Right ventricle myocardium inferior (tissue), 1 donor: Measurements from ENCODE around the gene NRXN3. TPM values are rescaled to one million over a fixed set of nuclear protein-coding genes. Genes with fewer than 3 reads are reported as not detected.

Experiments used
- ATAC-seq: fragments of 200-7000 bp; cut with Tn5 transposase; one replicate; pipeline ENCODE4 v1.9.1; 2020; ENCODE audit warnings: mild to moderate bottlenecking, moderate library complexity
- DNase-seq: peaks from one replicate; pipeline ENCODE4 v3.0.0; 2021; ENCODE audit errors: missing footprints
- intact Hi-C: fragments of 100-400 bp; cut with DNase I; formaldehyde crosslinking; loops from one replicate; pipeline ENCODE4 v1.11.0; 2022
- total RNA-seq: library from RNA; stranded (reverse); fragmentation: NEBNext Ultra II Directional; extraction: Animal tissue kit (Norgen Biotek cat#: 25700); gene quantifications from one replicate; pipeline ENCODE4 v1.2.1, GENCODE V29; 2021
- donor health status: DM: no; HTN: yes; CAD: no; lungs with severe emphysema.

NRXN3 gene
- total RNA-seq, 1 donor from 2014 or later, result 1.4 TPM

DNA sequence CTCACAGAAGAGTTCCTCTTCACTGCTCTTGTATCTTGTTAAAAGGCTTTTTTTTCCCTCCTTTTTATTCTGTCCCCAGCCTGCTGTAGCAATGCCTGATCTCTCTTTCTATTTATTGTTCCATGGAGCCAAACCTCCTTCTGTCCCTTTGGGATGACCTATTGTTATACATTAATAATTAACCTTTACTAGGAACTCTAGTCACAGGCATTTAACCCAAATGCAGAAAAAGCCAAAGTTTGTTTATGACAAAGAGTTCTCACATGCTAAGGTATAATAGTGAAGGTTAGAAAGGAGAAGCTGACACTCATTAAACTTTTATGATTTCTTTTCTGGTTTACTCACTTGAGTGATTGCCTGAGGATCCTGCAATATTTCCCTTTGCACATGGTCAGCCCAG, 535.8 kb downstream of the NRXN3 start:
- ATAC-seq, result no peak
- no peak for DNase-seq
- intact Hi-C loops, result no loop called here

DNA sequence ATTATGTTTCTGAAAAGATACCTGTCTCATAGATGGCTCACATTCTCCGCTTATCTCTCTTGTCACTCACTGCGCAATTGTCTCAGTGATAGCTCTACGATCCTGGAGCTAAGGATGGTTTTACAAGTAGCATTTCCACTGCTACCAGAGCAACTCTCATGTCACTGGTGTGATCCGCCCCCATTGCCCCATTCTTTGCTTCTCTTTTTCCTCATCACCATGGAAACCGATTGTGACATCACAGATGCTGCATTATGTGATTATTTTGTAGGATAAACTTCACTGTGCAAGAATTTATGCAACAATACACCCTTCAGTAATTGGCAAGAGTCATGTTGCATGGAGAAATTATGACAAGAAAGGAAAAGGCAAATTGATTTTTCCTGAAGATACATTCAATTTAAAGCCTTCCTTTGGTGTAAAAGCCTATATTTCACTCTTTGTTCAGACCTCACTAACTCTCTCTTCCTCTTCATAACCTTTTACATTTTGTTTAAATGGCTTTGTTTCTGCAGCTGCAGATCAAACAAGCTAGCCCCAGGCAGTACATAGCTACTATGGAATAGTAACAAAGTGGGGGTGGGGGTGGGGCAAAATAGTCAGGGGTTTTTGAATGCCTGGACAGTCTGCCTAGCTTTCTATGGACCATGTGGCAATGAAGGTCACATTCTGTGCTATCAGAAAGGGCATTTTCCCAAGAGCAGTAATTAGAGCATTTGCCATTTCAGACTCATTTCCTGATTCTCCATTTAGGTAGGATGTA, 539.8 kb downstream of the NRXN3 start:
- no peak for DNase-seq
- no peak for ATAC-seq
- intact Hi-C loops, result no loop called here

GRCh38 chr14:78710963-78711362, 540.8 kb downstream of the NRXN3 start:
- intact Hi-C loops, result no loop called here
- ATAC-seq (no peak), DNase-seq (no peak)

DNA sequence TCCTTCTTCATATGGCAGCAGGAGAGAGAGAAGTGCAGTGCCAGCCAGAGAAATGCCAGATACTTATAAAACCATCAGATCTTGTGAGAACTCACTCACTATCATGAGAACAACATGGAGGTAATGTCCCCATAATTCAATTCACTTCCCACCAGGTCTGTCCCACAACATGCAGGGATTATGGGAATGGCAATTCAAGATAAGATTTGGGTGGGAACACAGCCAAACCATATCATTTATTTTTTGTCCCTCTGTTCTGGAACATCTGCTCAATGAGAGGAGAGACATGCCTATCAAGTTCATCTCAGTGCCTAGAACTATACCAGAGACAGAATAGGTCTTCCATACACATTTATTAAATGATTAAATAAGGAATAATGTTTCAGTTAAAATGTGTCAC, 543.5 kb downstream of the NRXN3 start:
- intact Hi-C loops, result no loop called here
- no peak for DNase-seq
- no peak for ATAC-seq

DNA sequence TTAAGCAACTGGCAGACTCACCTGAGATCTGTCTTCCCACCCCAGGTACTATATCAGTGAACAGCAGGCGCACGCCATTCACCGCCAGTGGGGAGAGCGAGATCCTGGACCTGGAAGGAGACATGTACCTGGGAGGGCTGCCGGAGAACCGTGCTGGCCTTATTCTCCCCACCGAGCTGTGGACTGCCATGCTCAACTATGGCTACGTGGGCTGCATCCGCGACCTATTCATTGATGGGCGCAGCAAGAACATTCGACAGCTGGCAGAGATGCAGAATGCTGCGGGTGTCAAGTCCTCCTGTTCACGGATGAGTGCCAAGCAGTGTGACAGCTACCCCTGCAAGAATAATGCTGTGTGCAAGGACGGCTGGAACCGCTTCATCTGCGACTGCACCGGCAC, 544.5 kb downstream of the NRXN3 start:
- DNase-seq, result no peak
- intact Hi-C loops, result no loop called here
- ATAC-seq, result no peak

GRCh38 chr14:78721756-78722480, 551.7 kb downstream of the NRXN3 start:
- intact Hi-C loops, result no loop called here
- DNase-seq, result no peak
- ATAC-seq, result no peak

- DNase-seq (no peak), ATAC-seq (no peak)
- intact Hi-C loops, result no loop called here
Measured at GRCh38 chr14:78725086-78725485, 554.9 kb downstream of the NRXN3 start.

GRCh38 chr14:78737116-78737515, 566.9 kb downstream of the NRXN3 start:
- ATAC-seq (no peak), DNase-seq (no peak)
- intact Hi-C loops, result no loop called here

DNA sequence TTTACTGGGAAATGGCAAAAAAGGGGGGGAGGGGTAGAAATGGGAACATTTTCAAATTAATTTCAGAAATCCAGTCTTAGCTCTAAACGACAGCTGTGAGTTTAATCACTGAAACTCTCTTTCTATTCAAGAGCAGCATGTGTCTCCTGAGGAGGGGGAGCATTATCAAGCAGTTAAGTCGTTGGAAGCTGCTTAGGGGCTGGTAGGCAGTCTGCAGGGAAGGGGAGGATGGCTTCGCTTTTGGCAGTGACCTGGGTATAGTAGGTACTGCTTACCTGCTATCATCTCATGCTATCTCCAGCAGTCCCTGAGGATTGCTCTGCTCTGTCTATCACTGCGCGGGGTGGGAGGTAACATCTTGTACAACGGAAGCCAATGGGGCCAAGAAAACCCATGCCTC, 567.4 kb downstream of the NRXN3 start:
- DNase-seq (no peak), ATAC-seq (no peak)
- intact Hi-C loops, result no loop called here

DNA sequence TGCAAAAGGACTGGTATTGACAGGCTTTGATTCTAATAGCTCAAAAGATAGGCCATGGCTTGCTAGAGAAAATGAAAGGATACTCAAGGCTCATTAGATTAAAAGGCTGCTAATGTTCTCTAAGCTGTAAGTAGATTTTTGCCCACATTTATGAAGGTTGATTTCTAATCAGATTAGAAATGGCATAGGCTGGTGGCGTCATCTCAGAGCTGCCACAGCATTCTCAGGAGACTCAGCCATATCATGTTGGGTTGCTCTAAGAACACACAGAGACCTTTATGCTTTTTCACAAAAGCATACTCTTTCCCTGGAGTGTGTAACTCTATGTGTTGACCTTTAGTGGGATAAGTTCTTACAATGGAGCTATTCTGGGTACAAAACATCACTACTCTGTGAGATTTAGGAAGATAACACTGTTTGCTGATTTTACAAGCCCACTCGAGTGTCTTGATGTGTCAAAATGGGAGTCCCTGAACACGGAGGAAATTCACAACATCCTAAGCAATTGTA, 576.0 kb downstream of the NRXN3 start:
- DNase-seq, result no peak
- intact Hi-C loops, result no loop called here
- no peak for ATAC-seq

GRCh38 chr14:78747813-78748212, 577.6 kb downstream of the NRXN3 start:
- ATAC-seq (no peak), DNase-seq (no peak)
- intact Hi-C loops, result no loop called here

DNA sequence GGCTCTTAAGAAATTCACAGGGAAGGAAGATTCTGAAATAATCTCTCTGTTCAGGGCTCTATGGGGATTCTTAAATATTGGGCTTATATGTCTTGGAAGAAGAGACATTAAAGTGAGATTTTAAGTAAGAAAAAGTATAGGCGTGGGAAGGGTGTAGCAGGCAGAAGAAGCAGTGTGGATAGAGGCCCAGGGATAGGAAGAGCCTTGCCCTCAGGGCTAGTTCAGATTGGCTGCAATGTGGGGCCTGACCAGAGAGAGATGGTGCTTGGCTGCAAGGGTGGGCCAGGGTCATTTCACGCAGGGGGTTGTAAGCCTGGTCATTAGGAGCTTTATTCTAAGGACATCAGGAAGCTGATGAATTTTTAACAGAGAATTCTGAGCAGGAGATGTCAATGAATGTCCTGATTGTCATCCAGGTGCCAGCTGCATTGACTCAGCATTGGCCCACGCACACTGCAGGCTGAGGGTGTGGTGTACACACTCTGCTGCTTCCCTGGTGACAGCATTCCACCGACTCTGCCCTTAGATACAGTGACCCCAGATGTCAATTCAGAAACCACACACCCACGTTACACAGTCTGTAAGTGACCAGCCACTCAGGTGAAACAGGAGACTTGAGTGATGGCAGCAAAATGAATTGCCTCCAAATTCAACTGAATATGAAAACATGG, 582.5 kb downstream of the NRXN3 start:
- no peak for ATAC-seq
- intact Hi-C loops, result no loop called here
- DNase-seq, result no peak

DNA sequence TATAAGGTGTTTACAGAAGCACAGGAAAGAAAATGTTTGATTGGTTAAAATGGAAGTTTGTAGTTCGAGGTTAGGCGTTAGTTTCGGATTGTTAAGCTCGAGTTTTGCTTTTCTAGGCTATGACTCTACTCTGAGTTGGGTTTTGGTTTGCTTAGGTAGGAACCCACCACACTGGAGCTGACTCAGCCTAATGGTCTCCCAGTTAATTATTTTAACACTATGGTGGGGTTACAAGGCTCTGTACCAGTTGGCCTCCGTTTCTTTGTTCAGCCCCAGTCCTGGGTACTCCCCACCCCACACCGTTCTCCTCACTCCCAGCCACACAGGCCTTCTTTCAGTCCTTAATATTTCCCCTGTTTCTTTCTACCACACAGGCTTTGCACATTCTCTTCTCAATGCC, 583.9 kb downstream of the NRXN3 start:
- intact Hi-C loops, result no loop called here
- DNase-seq (no peak), ATAC-seq (no peak)

DNA sequence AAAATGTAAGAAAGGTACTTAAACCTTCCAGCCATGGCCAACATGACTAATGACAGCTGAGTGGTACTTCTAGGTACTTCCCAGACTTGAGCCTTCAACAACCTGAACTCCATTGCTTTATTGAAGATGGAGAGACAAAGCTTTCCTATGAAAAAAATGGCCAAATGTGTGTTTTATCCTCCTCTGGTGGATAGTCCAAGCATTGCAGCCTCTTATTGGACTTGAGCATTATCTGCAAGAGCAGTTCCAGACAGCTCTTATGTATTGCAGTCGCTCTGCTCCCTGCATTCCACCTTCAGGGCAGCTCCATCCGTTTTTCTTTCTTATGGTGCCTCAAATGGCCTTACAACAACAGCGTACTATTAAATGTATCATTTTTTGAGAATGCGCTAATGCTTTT, 588.2 kb downstream of the NRXN3 start:
- DNase-seq (no peak), ATAC-seq (no peak)
- intact Hi-C loops, result no loop called here

GRCh38 chr14:78762331-78762730, 592.2 kb downstream of the NRXN3 start:
- ATAC-seq, result no peak
- intact Hi-C loops, result no loop called here

GRCh38 chr14:78763746-78764145, 593.6 kb downstream of the NRXN3 start:
- ATAC-seq, result no peak
- intact Hi-C loops, result no loop called here
- DNase-seq, result no peak

More at GRCh38 chr14:78762331-78762730, 592.2 kb downstream of the NRXN3 start:
- DNase-seq, result no peak

DNA sequence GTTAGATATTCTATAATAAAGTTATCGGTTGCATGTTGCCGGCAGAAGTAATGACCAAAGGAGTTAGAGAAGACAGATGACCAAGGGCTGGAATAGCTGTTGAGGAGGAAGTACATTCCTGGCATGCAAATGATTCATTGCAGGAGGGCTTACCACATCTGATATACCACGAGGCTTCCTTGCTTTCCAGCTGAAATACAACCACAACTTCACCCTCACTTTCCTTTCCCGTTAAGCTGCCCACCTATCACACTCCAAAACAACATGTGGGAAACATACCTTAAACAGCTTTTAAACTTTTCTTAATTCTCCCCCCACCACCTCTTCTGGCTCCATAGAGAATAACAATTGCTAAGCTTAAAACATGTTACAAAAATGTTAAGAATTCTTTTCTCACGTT, 594.1 kb downstream of the NRXN3 start:
- intact Hi-C loops, result no loop called here
- DNase-seq (no peak), ATAC-seq (no peak)

DNA sequence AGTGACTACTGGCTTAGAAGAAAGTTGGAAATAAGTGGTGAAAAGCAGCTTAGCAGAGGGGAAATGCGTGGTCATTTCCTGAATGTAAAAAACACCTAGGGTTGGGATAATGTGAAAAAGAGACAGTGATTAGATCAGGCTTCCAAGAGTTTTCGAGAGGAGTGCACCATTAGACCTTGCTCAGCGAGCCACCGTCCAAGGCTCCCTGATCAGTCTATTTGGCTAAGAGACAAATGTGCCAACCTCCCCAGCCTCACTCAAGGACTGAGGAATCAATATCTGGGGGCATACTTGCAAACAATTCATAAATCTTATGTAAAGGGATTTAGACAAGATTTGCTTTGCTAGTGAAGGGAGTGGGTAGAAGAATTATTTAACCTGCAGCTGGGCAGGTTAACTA, 594.5 kb downstream of the NRXN3 start:
- no peak for DNase-seq
- ATAC-seq, result no peak
- intact Hi-C loops, result no loop called here

- ATAC-seq (no peak), DNase-seq (no peak)
- intact Hi-C loops, result no loop called here
Measured at GRCh38 chr14:78767436-78767835, 597.3 kb downstream of the NRXN3 start.

- ATAC-seq (no peak), DNase-seq (no peak)
- intact Hi-C loops, result no loop called here
Measured at GRCh38 chr14:78782551-78782950, 612.4 kb downstream of the NRXN3 start.
